Caco-2 (cell line): ENCODE measurements around the gene DLX5. TPM values are rescaled to one million over a fixed set of nuclear protein-coding genes. Genes with fewer than 3 reads are reported as not detected.

Experiments used
- BruUV-seq: library from RNA; stranded (reverse); fragments of 400-500 nt; replicated peaks from 2 replicates; lab custom pipeline; 2021; lab: Mats Ljungman, UMichigan
- CTCF ChIA-PET: fragments of 300-600 bp; sonication (Branson Sonifier 250); formaldehyde crosslinking; loops from one replicate; lab custom pipeline; 2022; ENCODE audit warnings: antibody characterized with exemption; lab: Charles Lee
- POLR2A ChIA-PET: fragments of 300-600 bp; sonication (Branson Sonifier 250); formaldehyde crosslinking; loops from one replicate; lab custom pipeline; 2022; ENCODE audit warnings: antibody characterized with exemption; lab: Charles Lee
- DNase-seq, 2 experiments: peaks; one replicate each; pipeline versions ENCODE4 v3.0.0 to v3.0.0-alpha.2; 2020 to 2022
- H3K27me3 ChIP-seq: replicated peaks from 2 replicates; pipeline ENCODE4 v1.6.0; 2011; ENCODE audit warnings: low read length; ENCODE audit not compliant: control insufficient read depth, insufficient read depth
- H3K36me3 ChIP-seq: 2 replicates; pipeline ENCODE4 v1.5.1; 2011; ENCODE audit warnings: low read length; ENCODE audit not compliant: control insufficient read depth, insufficient read depth
- H3K4me1 ChIP-seq: fragments of 250-450 bp; sonication (Bioruptor Pico); 2 replicates; pipeline ENCODE4 v1.5.1; 2020; ENCODE audit warnings: mild to moderate bottlenecking
- H3K4me3 ChIP-seq: 2 replicates; pipeline ENCODE4 v1.5.1; 2011; ENCODE audit warnings: low read depth, mild to moderate bottlenecking, control low read depth, low read length
- H3K9me3 ChIP-seq: fragments of 250-450 bp; sonication (Bioruptor Pico); 2 replicates; pipeline ENCODE4 v1.5.1; 2020; ENCODE audit warnings: mild to moderate bottlenecking, moderate library complexity
- H3K27ac Mint-ChIP-seq: one replicate; pipeline ENCODE4 v1.8.0; 2022; ENCODE audit warnings: mixed read lengths; ENCODE audit not compliant: unreplicated experiment
- H3K27me3 Mint-ChIP-seq: one replicate; pipeline ENCODE4 v1.8.0; 2022; ENCODE audit warnings: mixed read lengths; ENCODE audit not compliant: insufficient read depth, unreplicated experiment
- H3K36me3 Mint-ChIP-seq: one replicate; pipeline ENCODE4 v1.8.0; 2022; ENCODE audit warnings: mild to moderate bottlenecking, mixed read lengths; ENCODE audit not compliant: insufficient read depth, unreplicated experiment
- H3K4me1 Mint-ChIP-seq: one replicate; pipeline ENCODE4 v1.8.0; 2022; ENCODE audit warnings: low read depth, mixed read lengths; ENCODE audit not compliant: unreplicated experiment
- H3K4me3 Mint-ChIP-seq: one replicate; pipeline ENCODE4 v1.8.0; 2022; ENCODE audit warnings: mild to moderate bottlenecking, moderate library complexity, mixed read lengths; ENCODE audit not compliant: unreplicated experiment
- H3K9me3 Mint-ChIP-seq: one replicate; pipeline ENCODE4 v1.8.0; 2022; ENCODE audit warnings: mixed read lengths; ENCODE audit not compliant: unreplicated experiment
- intact Hi-C: fragments of 100-400 bp; cut with micrococcal nuclease; formaldehyde crosslinking; loops from one replicate; pipeline ENCODE4 v1.10.0; 2022; ENCODE audit not compliant: unreplicated experiment
- total RNA-seq: library from RNA; stranded (reverse); gene quantifications from 2 replicates; pipeline ENCODE4 v1.2.3, GENCODE V29; 2022
- TF ChIP-seq, protein P1 (sequence below), 2 experiments: fragments of 200-600 bp in 1 of 2; IDR thresholded peaks; 1 replicate in 1 of 2; 2 replicates in 1 of 2; pipeline versions ENCODE4 v1.5.1 to v1.8.0; 2011 to 2022; ENCODE audit warnings: antibody characterized with exemption in 1 of 2, control low read depth in 1 of 2, inconsistent platforms in 1 of 2, low read depth in 1 of 2, low read length in 1 of 2, mild to moderate bottlenecking in 1 of 2, moderate library complexity in 1 of 2; ENCODE audit not compliant: insufficient read depth in 1 of 2, severe bottlenecking in 1 of 2, unreplicated experiment in 1 of 2

The DLX5 gene
- total RNA-seq, 1 experiment from 2014 or later: not detected

- TF ChIP-seq, protein P1, sequence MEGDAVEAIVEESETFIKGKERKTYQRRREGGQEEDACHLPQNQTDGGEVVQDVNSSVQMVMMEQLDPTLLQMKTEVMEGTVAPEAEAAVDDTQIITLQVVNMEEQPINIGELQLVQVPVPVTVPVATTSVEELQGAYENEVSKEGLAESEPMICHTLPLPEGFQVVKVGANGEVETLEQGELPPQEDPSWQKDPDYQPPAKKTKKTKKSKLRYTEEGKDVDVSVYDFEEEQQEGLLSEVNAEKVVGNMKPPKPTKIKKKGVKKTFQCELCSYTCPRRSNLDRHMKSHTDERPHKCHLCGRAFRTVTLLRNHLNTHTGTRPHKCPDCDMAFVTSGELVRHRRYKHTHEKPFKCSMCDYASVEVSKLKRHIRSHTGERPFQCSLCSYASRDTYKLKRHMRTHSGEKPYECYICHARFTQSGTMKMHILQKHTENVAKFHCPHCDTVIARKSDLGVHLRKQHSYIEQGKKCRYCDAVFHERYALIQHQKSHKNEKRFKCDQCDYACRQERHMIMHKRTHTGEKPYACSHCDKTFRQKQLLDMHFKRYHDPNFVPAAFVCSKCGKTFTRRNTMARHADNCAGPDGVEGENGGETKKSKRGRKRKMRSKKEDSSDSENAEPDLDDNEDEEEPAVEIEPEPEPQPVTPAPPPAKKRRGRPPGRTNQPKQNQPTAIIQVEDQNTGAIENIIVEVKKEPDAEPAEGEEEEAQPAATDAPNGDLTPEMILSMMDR (IDR thresholded peaks at IDR 0.05; ENCODE audit: insufficient read depth in 1 of 2, low read depth in 1 of 2, low read length in 1 of 2, severe bottlenecking in 1 of 2, unreplicated experiment in 1 of 2): no peak
- H3K27ac Mint-ChIP-seq: no peak overlapping the region
- POLR2A ChIA-PET: no interaction called here
Observed at GRCh38 chr7:97008275-97008917, 16.2 kb downstream of the DLX5 start.

DNA sequence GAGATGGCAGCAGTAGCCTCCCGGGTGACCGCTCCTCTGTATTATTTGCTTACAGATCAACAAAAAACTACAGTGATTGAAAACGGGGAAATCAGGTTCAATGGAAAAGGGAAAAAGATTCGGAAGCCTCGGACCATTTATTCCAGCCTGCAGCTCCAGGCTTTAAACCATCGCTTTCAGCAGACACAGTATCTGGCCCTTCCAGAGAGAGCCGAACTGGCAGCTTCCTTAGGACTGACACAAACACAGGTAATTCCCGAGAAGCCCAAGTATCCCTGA is 17.1 kb downstream of the DLX5 start:
- Mint-ChIP-seq H3K36me3 (no peaks in the 10 kb centered on the region), H3K27me3 (no peaks in the 10 kb centered on the region), H3K9me3 (no peaks in the 10 kb centered on the region), H3K4me3 (no peak overlapping the region), H3K27ac (no peak overlapping the region), H3K4me1 (no peaks in the 10 kb centered on the region)
- BruUV-seq: no TSS peak
- H3K36me3 ChIP-seq: no peaks in the 10 kb centered on the region
- DNase-seq: no peak
- intact Hi-C loops: no loop called here
- CTCF ChIA-PET: interaction anchor here (4.0 kb wide), 1 partner anchor 20 kb away, joined by 13 read pairs; no protein-coding TSS in a partner anchor
- H3K9me3 ChIP-seq: no peaks in the 10 kb centered on the region
- no peaks in the 10 kb centered on the region for H3K27me3 ChIP-seq
- peaks cover 6% of the 10 kb centered on the region; the same call in 1 of the 2 replicates for H3K4me1 ChIP-seq
- TF ChIP-seq, protein P1 (IDR thresholded peaks at IDR 0.05; ENCODE audit: insufficient read depth in 1 of 2, low read depth in 1 of 2, low read length in 1 of 2, severe bottlenecking in 1 of 2, unreplicated experiment in 1 of 2): no peak
- POLR2A ChIA-PET: interaction anchor here (0.6 kb wide), 1 partner anchor 1050 kb away, joined by 16 read pairs; no protein-coding TSS in a partner anchor
- H3K4me3 ChIP-seq: no peak overlapping the region

More at GRCh38 chr7:97008275-97008917, 16.2 kb downstream of the DLX5 start:
- peaks cover under 1% of the 10 kb centered on the region for H3K27me3 Mint-ChIP-seq
- no peaks in the 10 kb centered on the region for H3K9me3 Mint-ChIP-seq
- H3K4me3 ChIP-seq: no peak overlapping the region
- H3K4me3 Mint-ChIP-seq: no peak overlapping the region
- peaks cover 6% of the 10 kb centered on the region; the same call in 1 of the 2 replicates for H3K4me1 ChIP-seq
- H3K4me1 Mint-ChIP-seq: no peaks in the 10 kb centered on the region
- H3K36me3 Mint-ChIP-seq: no peaks in the 10 kb centered on the region
- no peak for DNase-seq
- CTCF ChIA-PET: interaction anchor here (4.0 kb wide), 1 partner anchor 19 kb away, joined by 13 read pairs; no protein-coding TSS in a partner anchor
- no peaks in the 10 kb centered on the region for H3K27me3 ChIP-seq
- no peaks in the 10 kb centered on the region for H3K9me3 ChIP-seq
- no TSS peak for BruUV-seq
- H3K36me3 ChIP-seq: no peaks in the 10 kb centered on the region
- intact Hi-C loops: loop anchor here (2.0 kb wide), 1 partner anchor 16 kb away; the partner anchor contains the start of gene DLX5

DNA sequence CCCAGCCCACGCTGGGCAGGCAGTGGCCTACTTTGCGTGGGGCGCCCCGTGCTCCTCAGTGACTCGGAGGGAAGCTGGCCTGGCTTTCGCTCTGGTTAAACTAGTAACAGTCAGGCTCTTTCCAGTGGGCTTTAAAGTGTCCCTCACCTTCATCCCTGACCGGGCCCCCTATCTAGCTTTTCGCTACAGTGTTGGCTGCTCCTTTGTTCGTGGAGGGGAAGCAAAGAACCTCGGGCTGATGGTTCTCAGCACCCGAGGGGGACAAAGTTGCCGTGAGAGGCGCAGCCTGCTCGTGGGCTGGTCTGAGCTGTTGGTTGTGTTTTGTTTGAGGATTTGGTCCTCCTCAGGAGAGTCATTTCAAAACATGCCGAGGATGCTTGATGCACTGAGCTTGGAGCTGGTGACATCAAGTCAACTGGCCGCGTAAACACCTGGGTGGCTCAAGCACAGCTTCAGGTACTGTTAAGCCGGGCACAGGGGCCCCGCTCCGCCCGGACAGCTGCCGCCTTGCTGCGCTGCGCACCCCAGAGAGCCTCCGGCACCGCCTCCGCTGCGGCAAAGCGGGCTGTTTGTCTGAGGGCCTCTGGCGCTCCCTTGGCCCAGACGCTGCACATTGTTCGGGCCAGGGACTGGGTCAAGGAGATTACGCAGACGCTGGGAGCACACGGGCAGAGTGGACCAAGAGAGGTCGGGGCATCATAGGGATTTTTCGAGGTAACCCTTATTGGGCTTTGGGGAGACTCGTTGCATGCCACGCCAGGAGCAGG is 17.6 kb downstream of the DLX5 start:
- POLR2A ChIA-PET: interaction anchor here (0.5 to 1.0 kb wide), 3 partner anchors 20 to 1051 kb away, joined by 4 to 16 read pairs (median 4); no protein-coding TSS in a partner anchor
- TF ChIP-seq, protein P1 (IDR thresholded peaks at IDR 0.05; ENCODE audit: insufficient read depth in 1 of 2, low read depth in 1 of 2, low read length in 1 of 2, severe bottlenecking in 1 of 2, unreplicated experiment in 1 of 2): no peak
- BruUV-seq: no TSS peak
- Histone ChIP-seq H3K27me3 (no peaks in the 10 kb centered on the region), H3K36me3 (no peaks in the 10 kb centered on the region), H3K9me3 (no peaks in the 10 kb centered on the region), H3K4me1 (peaks cover 6% of the 10 kb centered on the region; the same call in 1 of the 2 replicates), H3K4me3 (peak overlapping the region; percentile 80)
- H3K27ac Mint-ChIP-seq: peak overlapping the region; percentile 66
- no peaks in the 10 kb centered on the region for H3K27me3 Mint-ChIP-seq
- H3K9me3 Mint-ChIP-seq: no peaks in the 10 kb centered on the region
- DNase-seq: no peak
- no peaks in the 10 kb centered on the region for H3K4me1 Mint-ChIP-seq
- no peaks in the 10 kb centered on the region for H3K36me3 Mint-ChIP-seq
- CTCF ChIA-PET: interaction anchor here (1.8 to 4.0 kb wide), 2 partner anchors 10 to 20 kb away, joined by 8 to 13 read pairs; no protein-coding TSS in a partner anchor
- intact Hi-C loops: no loop called here
- peak overlapping the region; percentile 86 for H3K4me3 Mint-ChIP-seq
